PC-9 (cell line): ENCODE measurements around the gene DCP1B. TPM values are rescaled to one million over a fixed set of nuclear protein-coding genes. Genes with fewer than 3 reads are reported as not detected.

Source experiments
- BruUV-seq: library from RNA; stranded (reverse); fragments of 400-500 nt; replicated peaks from 2 replicates; lab custom pipeline; 2021; lab: Mats Ljungman, UMichigan
- CTCF ChIA-PET: fragments of 300-600 bp; sonication (Branson Sonifier 250); formaldehyde crosslinking; loops from one replicate; lab custom pipeline; 2022; ENCODE audit warnings: antibody characterized with exemption; lab: Charles Lee
- POLR2A ChIA-PET: fragments of 300-600 bp; sonication (Branson Sonifier 250); formaldehyde crosslinking; loops from one replicate; lab custom pipeline; 2022; ENCODE audit warnings: antibody characterized with exemption; ENCODE audit not compliant: unreplicated experiment; lab: Charles Lee
- DNase-seq, 2 experiments: peaks; one replicate each; pipeline versions ENCODE4 v3.0.0 to v3.0.0-alpha.2; 2015 to 2022; ENCODE audit warnings: mixed read lengths in 1 of 2
- H2AFZ ChIP-seq: fragments of 200-600 bp; sonication (generic); 2 replicates; pipeline ENCODE4 v1.8.1; 2017; ENCODE audit warnings: antibody characterized with exemption
- H3F3A ChIP-seq: fragments of 200-600 bp; sonication (generic); 2 replicates; pipeline ENCODE4 v1.8.1; 2017; ENCODE audit warnings: antibody characterized with exemption, mild to moderate bottlenecking, low read depth; ENCODE audit not compliant: insufficient read depth
- H3K27ac ChIP-seq: fragments of 200-600 bp; sonication (generic); 2 replicates; pipeline ENCODE4 v1.6.1; 2016; ENCODE audit warnings: mixed run types
- H3K27me3 ChIP-seq: fragments of 200-600 bp; sonication (generic); 2 replicates; pipeline ENCODE4 v1.6.1; 2016; ENCODE audit warnings: low read depth, mixed run types; ENCODE audit not compliant: insufficient read depth
- H3K36me3 ChIP-seq: fragments of 200-600 bp; sonication (generic); 2 replicates; pipeline ENCODE4 v1.6.1; 2016; ENCODE audit warnings: low read depth, mixed run types
- H3K4me1 ChIP-seq: fragments of 200-600 bp; sonication (generic); replicated peaks from 2 replicates; pipeline ENCODE4 v1.6.1; 2016; ENCODE audit warnings: mixed run types; ENCODE audit not compliant: insufficient read depth
- H3K4me2 ChIP-seq: fragments of 200-600 bp; sonication (generic); 2 replicates; pipeline ENCODE4 v1.6.1; 2017; ENCODE audit warnings: mixed run types
- H3K4me3 ChIP-seq: fragments of 200-600 bp; sonication (generic); 2 replicates; pipeline ENCODE4 v1.6.1; 2016; ENCODE audit warnings: mixed run types
- H3K79me2 ChIP-seq: fragments of 200-600 bp; sonication (generic); 2 replicates; pipeline ENCODE4 v1.6.1; 2017; ENCODE audit warnings: low read depth, mixed run types
- H3K9me2 ChIP-seq: fragments of 200-600 bp; sonication (generic); 2 replicates; pipeline ENCODE4 v1.8.1; 2017; ENCODE audit warnings: mild to moderate bottlenecking; ENCODE audit not compliant: insufficient read depth
- H3K9me3 ChIP-seq: fragments of 200-600 bp; sonication (generic); 2 replicates; pipeline ENCODE4 v1.8.1; 2016; ENCODE audit warnings: low read depth; ENCODE audit not compliant: insufficient read depth
- H4K20me1 ChIP-seq: fragments of 200-600 bp; sonication (generic); 2 replicates; pipeline ENCODE4 v1.8.1; 2017; ENCODE audit not compliant: insufficient read depth
- CTCF ChIP-seq: fragments of 200-600 bp; sonication (generic); conservative IDR thresholded peaks from 2 replicates; pipeline ENCODE4 v1.6.1; 2017; ENCODE audit warnings: mixed run types, antibody characterized with exemption, mild to moderate bottlenecking, moderate library complexity
- EZH2 ChIP-seq: fragments of 200-600 bp; sonication (generic); IDR thresholded peaks from 2 replicates; pipeline ENCODE4 v1.8.0; 2017; ENCODE audit warnings: antibody characterized with exemption, low read depth
- intact Hi-C: fragments of 100-400 bp; cut with micrococcal nuclease; formaldehyde crosslinking; loops from one replicate; pipeline ENCODE4 v1.10.0; 2022; ENCODE audit not compliant: unreplicated experiment
- total RNA-seq: library from RNA; stranded (reverse); gene quantifications from 2 replicates; pipeline ENCODE4 v1.2.3, GENCODE V29; 2021

Gene DCP1B
- total RNA-seq, 1 experiment from 2014 or later: 6.8 TPM

GRCh38 chr12:2003676-2004112, 563 bp downstream of the DCP1B start:
- H3K27ac ChIP-seq: no peak overlapping the region
- no peaks in the 10 kb centered on the region for H3K79me2 ChIP-seq
- peaks cover 14% of the 10 kb centered on the region for H3K27me3 ChIP-seq
- H3K4me3 ChIP-seq: peak overlapping the region; percentile 60
- BruUV-seq: TSS peak; percentile 37
- TF ChIP-seq EZH2: no peak
- no peak for TF ChIP-seq CTCF
- intact Hi-C loops: no loop called here
- ChIA-PET POLR2A (no interaction called here), CTCF (no interaction called here)
- H3K4me1 ChIP-seq: no peaks in the 10 kb centered on the region
- no peaks in the 10 kb centered on the region for H3K9me3 ChIP-seq
- H4K20me1 ChIP-seq: peaks cover 2% of the 10 kb centered on the region; the same call in 1 of the 2 replicates
- no peaks in the 10 kb centered on the region for H3K9me2 ChIP-seq
- H3K4me2 ChIP-seq: peak overlapping the region; percentile 70
- H3K36me3 ChIP-seq: no peaks in the 10 kb centered on the region
- no peaks in the 10 kb centered on the region for H3F3A ChIP-seq
- no peak for DNase-seq
- peak overlapping the region; percentile 90 for H2AFZ ChIP-seq

DNA sequence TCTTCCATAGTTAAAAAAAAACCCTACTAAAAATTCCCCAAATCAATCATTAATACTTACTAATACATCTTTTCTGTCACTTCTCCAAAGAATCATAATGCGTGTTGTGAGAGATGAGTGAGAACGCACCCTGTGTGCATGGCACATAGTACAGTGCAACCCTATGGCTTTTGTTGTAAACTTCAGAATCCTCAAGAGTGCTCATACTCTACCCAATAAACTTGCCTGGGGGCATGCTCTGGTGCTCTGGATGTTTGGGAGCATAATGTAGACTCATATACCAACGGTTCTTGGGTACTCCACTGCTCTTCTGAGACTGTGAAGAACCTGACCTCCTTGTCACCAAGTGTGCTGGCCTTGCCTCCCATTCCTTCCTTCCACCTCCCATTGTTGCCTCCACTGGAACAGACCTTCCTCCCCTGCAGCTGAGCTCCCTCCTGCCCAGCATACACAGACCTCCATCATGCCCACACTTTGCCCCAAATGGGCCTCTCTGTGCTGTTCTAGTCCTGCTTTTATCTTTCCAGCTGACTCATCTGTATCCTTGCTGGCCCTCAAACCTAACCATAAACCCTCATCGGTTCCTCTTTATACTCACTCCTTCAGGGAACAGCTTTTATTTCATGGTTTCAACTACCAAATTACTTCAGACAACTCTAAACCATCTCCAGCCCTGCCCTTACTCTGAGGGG, 8.9 kb downstream of the DCP1B start:
- H3K27ac ChIP-seq: no peak overlapping the region
- H3K79me2 ChIP-seq: no peaks in the 10 kb centered on the region
- H3F3A ChIP-seq: no peaks in the 10 kb centered on the region
- intact Hi-C loops: no loop called here
- H3K9me3 ChIP-seq: no peaks in the 10 kb centered on the region
- no peaks in the 10 kb centered on the region for H3K9me2 ChIP-seq
- peaks cover 13% of the 10 kb centered on the region; the same call in 1 of the 2 replicates for H4K20me1 ChIP-seq
- no peaks in the 10 kb centered on the region for H3K27me3 ChIP-seq
- POLR2A ChIA-PET: no interaction called here
- BruUV-seq: no TSS peak
- DNase-seq: no peak
- no peaks in the 10 kb centered on the region for H3K36me3 ChIP-seq
- no peak overlapping the region for H2AFZ ChIP-seq
- CTCF ChIA-PET: interaction anchor here (1.0 kb wide), 1 partner anchor 55 kb away, joined by 3 read pairs; no protein-coding TSS in a partner anchor
- TF ChIP-seq EZH2 (no peak), CTCF (no peak)
- H3K4me2 ChIP-seq: no peak overlapping the region
- H3K4me1 ChIP-seq: no peaks in the 10 kb centered on the region
- no peak overlapping the region for H3K4me3 ChIP-seq

DNA sequence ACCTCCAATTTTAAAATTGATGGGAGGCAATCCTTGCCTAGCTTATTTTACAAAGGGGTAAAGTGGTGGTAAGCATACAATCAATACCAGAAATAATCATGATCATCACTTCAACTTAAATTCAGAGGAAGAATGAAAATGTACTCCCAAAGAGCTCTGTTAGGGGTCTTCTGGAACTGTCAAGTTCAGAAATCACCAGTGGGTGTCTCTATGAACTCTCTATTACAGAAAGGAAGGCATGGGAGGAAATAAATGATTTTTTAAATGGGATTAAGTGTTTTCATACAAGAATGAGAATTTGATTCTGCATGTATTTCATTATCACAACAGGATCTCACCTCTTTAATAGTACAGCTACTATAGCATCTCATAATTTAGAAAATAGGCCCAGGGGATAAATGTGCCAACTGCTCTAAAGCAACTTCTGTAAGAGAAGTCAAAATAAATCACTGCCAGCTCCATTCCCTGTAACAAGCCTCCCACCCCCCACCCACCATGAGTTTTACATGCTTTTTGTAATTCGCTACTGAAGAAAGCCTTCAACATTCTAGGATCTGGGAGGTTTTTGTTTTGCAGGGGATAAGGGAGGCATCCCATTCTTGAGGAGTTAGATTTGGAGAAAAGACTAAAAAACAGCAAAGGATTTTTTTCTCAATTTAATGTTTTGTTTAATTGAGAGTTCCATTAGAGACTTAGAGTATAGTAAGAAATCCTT, 9.7 kb downstream of the DCP1B start:
- CTCF ChIA-PET: interaction anchor here (0.7 to 1.0 kb wide), 2 partner anchors 55 to 509 kb away, joined by 3 to 6 read pairs; no protein-coding TSS in a partner anchor
- POLR2A ChIA-PET: no interaction called here
- intact Hi-C loops: no loop called here
- Histone ChIP-seq H3K27me3 (no peaks in the 10 kb centered on the region), H4K20me1 (peaks cover 13% of the 10 kb centered on the region; the same call in 1 of the 2 replicates), H3K9me3 (no peaks in the 10 kb centered on the region), H3K4me2 (no peak overlapping the region), H3K4me1 (no peaks in the 10 kb centered on the region), H3K79me2 (no peaks in the 10 kb centered on the region), H3F3A (no peaks in the 10 kb centered on the region), H3K36me3 (no peaks in the 10 kb centered on the region), H2AFZ (no peak overlapping the region), H3K9me2 (no peaks in the 10 kb centered on the region), H3K27ac (no peak overlapping the region), H3K4me3 (no peak overlapping the region)
- no TSS peak for BruUV-seq
- TF ChIP-seq EZH2 (no peak), CTCF (no peak)
- no peak for DNase-seq
